Heart left ventricle (tissue), 16 donors: Measurements from ENCODE around the gene KCNE2. TPM values are rescaled to one million over a fixed set of nuclear protein-coding genes. Genes with fewer than 3 reads are reported as not detected.

ENCODE experiments used
- ATAC-seq, 4 donors: fragments of 200-7000 bp; cut with Tn5 transposase; one replicate each; pipeline ENCODE4 v1.9.1; 2020 to 2022; ENCODE audit warnings: moderate library complexity in 4 of 4, mild to moderate bottlenecking in 3 of 4, moderate number of reproducible peaks in 1 of 4
- DNase-seq, 5 donors: peaks; one replicate each; pipeline ENCODE4 v3.0.0-alpha.2; 2020
- H3K27ac ChIP-seq, 12 donors: fragments of 200-600 bp; sonication (generic) in 4 of 12; one replicate each; pipeline versions ENCODE4 v1.5.0 to v1.8.0; 2016 to 2022; ENCODE audit warnings: mild to moderate bottlenecking in 2 of 12
- H3K27me3 ChIP-seq, 9 donors: fragments of 200-600 bp; sonication (generic) in 2 of 9; one replicate each; pipeline versions ENCODE4 v1.5.1 to v1.8.0; 2016 to 2022; ENCODE audit warnings: mild to moderate bottlenecking in 3 of 9
- H3K36me3 ChIP-seq, 9 donors: fragments of 200-600 bp; sonication (generic) in 2 of 9; one replicate each; pipeline versions ENCODE4 v1.5.0 to v1.8.0; 2018 to 2022; ENCODE audit warnings: mild to moderate bottlenecking in 2 of 9
- H3K4me1 ChIP-seq, 12 donors: fragments of 200-600 bp; sonication (generic) in 4 of 12; one replicate each; pipeline versions ENCODE4 v1.5.0 to v1.8.0; 2016 to 2022; ENCODE audit warnings: mild to moderate bottlenecking in 3 of 12
- H3K4me3 ChIP-seq, 12 donors: fragments of 200-600 bp; sonication (generic) in 4 of 12; one replicate each; pipeline versions ENCODE4 v1.5.0 to v1.8.0; 2017 to 2022; ENCODE audit warnings: mild to moderate bottlenecking in 9 of 12, moderate library complexity in 4 of 12
- H3K9me3 ChIP-seq, 12 donors: fragments of 200-600 bp; sonication (generic) in 4 of 12; one replicate each; pipeline versions ENCODE4 v1.5.0 to v1.8.0; 2016 to 2022; ENCODE audit warnings: mild to moderate bottlenecking in 1 of 12
- CTCF ChIP-seq, 12 donors: fragments of 200-600 bp; sonication (generic) in 4 of 12; IDR thresholded peaks; one replicate each; pipeline versions ENCODE4 v1.5.0 to v1.8.0; 2018 to 2022; ENCODE audit warnings: antibody characterized with exemption in 12 of 12, mild to moderate bottlenecking in 5 of 12
- POLR2A ChIP-seq, 2 donors: fragments of 450-650 bp; IDR thresholded peaks; one replicate each; pipeline ENCODE4 v1.6.1; 2017; ENCODE audit warnings: antibody characterized with exemption in 2 of 2, mild to moderate bottlenecking in 2 of 2, moderate library complexity in 2 of 2
- WGBS, 4 donors: extraction: QIAGEN DNeasy Blood & Tissue Kit in 2 of 4; methylation state at CpG; one replicate each; pipeline versions ENCODE4 v1.1.5 to v1.1.7; 2013 to 2018; 5-methylcytosine and 5-hydroxymethylcytosine counted together
- intact Hi-C, 10 donors: fragments of 100-400 bp; cut with DNase I; formaldehyde crosslinking; loops; one replicate each; pipeline versions ENCODE4 v1.11.1 to v1.14.2; 2022
- long read RNA-seq, 3 donors: library from polyadenylated mRNA; unstranded; transcript quantifications; one replicate each; pipeline ENCODE4 v2.0.0, GENCODE V29; 2020 to 2021
- polyA plus RNA-seq, 2 donors: library from polyadenylated mRNA; stranded (reverse); fragments of 200-250 nt; gene quantifications; one replicate each; pipeline ENCODE4 v1.2.3, GENCODE V29; 2013
- total RNA-seq, 9 donors: library from RNA; depleted of rRNA in 2 of 9; stranded (reverse); fragments of >200 nt in 2 of 9; fragmentation: NEBNext Ultra II Directional in 3 of 9; extraction: Animal tissue kit (Norgen Biotek cat#: 25700) in 3 of 9; gene quantifications; one replicate each; pipeline versions ENCODE4 v1.1.0 to v1.2.4, GENCODE V29; 2016 to 2023
- donor health status: ischemic (EF 13 %, LVEDD 7.1; RV severe dilation, severe dysfunction).
- donor health status: healthy with polysubstance abuse.
- donor health status: DM: no; HTN: yes; CAD: no.
- donor health status: DM: no; HTN: no; CAD: no.
- donor health status: ischemic (EF 25% LVEDD 6.9; RV normal size, moderate dysfunction).
- donor health status: ischemic (EF 25% LVEDD 5.7; RV mildly dilated, moderate dysfunction).
- donor health status: healthy.
- donor health status: DM: yes; HTN: yes; CAD: no.
- donor health status: ischemic (EF 35%, LVEDD 5.7; RV mildly dilated, moderate dysfunction).
- donor health status: nonischemic (EF 11% LVEDD 7.7; RV severe dilation, severe dysfunction).
- donor health status: DM: yes; HTN: yes; CAD: no.
- donor health status: PGD.
- donor health status: ischemic (EF 29% LVEDD 5.4; RV normal size, mild dysfunction).
- donor health status: nonischemic (EF 23%, LVEDD 6.1; RV moderate dilation, normal function).

Gene KCNE2
- total RNA-seq (not detected), polyA plus RNA-seq (under 1 TPM in 1 of 2 donors, not detected in 1; 0.07 TPM)
- long read RNA-seq, donor 1, partial matches to known transcripts = 0 of 1 reads
- long read RNA-seq, donor 1, other reads (novel, unspliced or antisense) = 0 of 1 reads
- long read RNA-seq, donor 2 = 0 reads
- long read RNA-seq, donor 3 = 0 reads

- ATAC-seq (no peak), DNase-seq (no peak)
- peaks cover 0 to 14% (median 0%) of the 10 kb centered on the region in 9 donors for H3K27me3 ChIP-seq
- H3K36me3 ChIP-seq = no peaks in the 10 kb centered on the region
- H3K4me3 ChIP-seq = no peak within 1 kb of the TSS
- peaks cover 0 to 3% (median 0%) of the 10 kb centered on the region in 12 donors for H3K9me3 ChIP-seq
- peaks cover 0 to 9% (median 0%) of the 10 kb centered on the region in 12 donors for H3K4me1 ChIP-seq
- TF ChIP-seq POLR2A (IDR thresholded peaks at IDR 0.05) (no peak), CTCF (IDR thresholded peaks at IDR 0.05) (no peak)
- WGBS, 4 donors = 76 to 100% (median 90%) methylated on average over 3 of the region's 3 CpGs
- no peak within 1 kb of the TSS for H3K27ac ChIP-seq
- intact Hi-C loops = no loop called here
These were observed at the start of gene KCNE2 for GRCh38 chr21:34363733-34364132. Gene KCNE2 (plus strand): TSS chr21:34364006. CDS start chr21:34370479, 6,473 bp downstream.

- no peak for DNase-seq
- Histone ChIP-seq H3K27me3 (no peaks in the 10 kb centered on the region), H3K27ac (no peak overlapping the region), H3K9me3 (peaks cover 0 to 3% (median 0%) of the 10 kb centered on the region in 12 donors), H3K4me3 (no peak overlapping the region), H3K4me1 (peaks cover 0 to 5% (median 0%) of the 10 kb centered on the region in 12 donors), H3K36me3 (no peaks in the 10 kb centered on the region)
- no peak for TF ChIP-seq CTCF (IDR thresholded peaks at IDR 0.05)
- intact Hi-C loops = loop anchor here in 1 of 10 donors (10.0 kb wide), 1 partner anchor 115 kb away; no protein-coding TSS in a partner anchor
- ATAC-seq = no peak
- 84 to 93% (median 90%) methylated on average over 3 of the region's 3 CpGs for WGBS, 4 donors
These were observed 44.2 kb upstream of the KCNE2 start for GRCh38 chr21:34319585-34319984.

- Histone ChIP-seq H3K9me3 (peaks cover 0 to 3% (median 0%) of the 10 kb centered on the region in 12 donors), H3K36me3 (no peaks in the 10 kb centered on the region), H3K27ac (no peak overlapping the region), H3K4me1 (peaks cover 0 to 5% (median 0%) of the 10 kb centered on the region in 12 donors), H3K4me3 (no peak overlapping the region), H3K27me3 (no peaks in the 10 kb centered on the region)
- DNase-seq = no peak
- intact Hi-C loops = loop anchor here in 1 of 10 donors (10.0 kb wide), 1 partner anchor 255 kb away; no protein-coding TSS in a partner anchor
- TF ChIP-seq CTCF (IDR thresholded peaks at IDR 0.05) = no peak
- no peak for ATAC-seq
- WGBS, 4 donors = 90 to 93% (median 93%) methylated on average over 4 of the region's 4 CpGs
These were observed 43.8 kb upstream of the KCNE2 start for GRCh38 chr21:34320011-34320410.

- TF ChIP-seq POLR2A (IDR thresholded peaks at IDR 0.05) (no peak), CTCF (IDR thresholded peaks at IDR 0.05) (no peak)
- Histone ChIP-seq H3K9me3 (no peaks in the 10 kb centered on the region), H3K4me3 (no peak overlapping the region), H3K4me1 (no peaks in the 10 kb centered on the region), H3K27ac (no peak overlapping the region), H3K27me3 (no peaks in the 10 kb centered on the region), H3K36me3 (no peaks in the 10 kb centered on the region)
- WGBS, 4 donors = 89 to 95% (median 94%) methylated on average over 8 of the region's 8 CpGs
- DNase-seq (no peak), ATAC-seq (no peak)
- intact Hi-C loops = loop anchor here in 1 of 10 donors (10.0 kb wide), 1 partner anchor 395 kb away; no protein-coding TSS in a partner anchor
These were observed 33.8 kb upstream of the KCNE2 start for GRCh38 chr21:34330055-34330454.
